Keratinocyte (primary cell): ENCODE measurements around the gene DBF4. TPM values are rescaled to one million over a fixed set of nuclear protein-coding genes. Genes with fewer than 3 reads are reported as not detected.
"Not testable (repeated sequence)": the region's sequence is repeated elsewhere in the genome, so short reads cannot be mapped to it uniquely, and the experiment has no call there.

Experiments used
- DNase-seq: peaks from one replicate; pipeline ENCODE4 v3.0.0-alpha.2; 2011; ENCODE audit warnings: low read depth, missing footprints, low spot score
- FAIRE-seq: peaks from 2 replicates; lab custom pipeline; 2011; peaks lifted over from hg19 to GRCh38; lab: Jason Lieb, UNC
- H2AFZ ChIP-seq: 2 replicates; pipeline ENCODE4 v1.6.0; 2012; ENCODE audit warnings: low read length, control low read depth, inconsistent platforms; ENCODE audit not compliant: control insufficient read depth
- H3K27ac ChIP-seq: 2 replicates; pipeline ENCODE4 v1.5.1; 2011; ENCODE audit warnings: low read length; ENCODE audit not compliant: control insufficient read depth, insufficient read depth
- H3K27me3 ChIP-seq: 3 replicates; pipeline ENCODE4 v1.6.0; 2011; ENCODE audit warnings: low read length; ENCODE audit not compliant: control insufficient read depth, insufficient read depth; ENCODE audit errors: extremely low read depth
- H3K36me3 ChIP-seq, 2 experiments: 2 replicates in 1 of 2; 3 replicates in 1 of 2; pipeline ENCODE4 v1.5.1; 2011; ENCODE audit warnings: low read length in 2 of 2, mild to moderate bottlenecking in 1 of 2; ENCODE audit not compliant: control insufficient read depth in 2 of 2, insufficient read depth in 2 of 2; ENCODE audit errors: extremely low read depth in 1 of 2
- H3K4me1 ChIP-seq: 3 replicates; pipeline ENCODE4 v1.5.1; 2011; ENCODE audit warnings: low read length; ENCODE audit not compliant: control insufficient read depth, insufficient read depth; ENCODE audit errors: extremely low read depth
- H3K4me2 ChIP-seq: 3 replicates; pipeline ENCODE4 v1.6.0; 2011; ENCODE audit warnings: low read depth, low read length; ENCODE audit not compliant: control insufficient read depth, insufficient read depth; ENCODE audit errors: extremely low read depth
- H3K4me3 ChIP-seq, 3 experiments: fragments of 200-600 bp in 1 of 3; sonication (generic) in 1 of 3; 2 replicates in 2 of 3; 3 replicates in 1 of 3; pipeline ENCODE4 v1.5.1; 2011 to 2016; ENCODE audit warnings: low read length in 3 of 3, mild to moderate bottlenecking in 3 of 3, control low read depth in 2 of 3, inconsistent platforms in 1 of 3, low read depth in 1 of 3, mixed read lengths in 1 of 3, mixed run types in 1 of 3, moderate library complexity in 1 of 3; ENCODE audit not compliant: control insufficient read depth in 2 of 3, insufficient read depth in 2 of 3; ENCODE audit errors: extremely low read depth in 1 of 3
- H3K79me2 ChIP-seq: 2 replicates; pipeline ENCODE4 v1.6.0; 2012; ENCODE audit warnings: low read length; ENCODE audit not compliant: control insufficient read depth, insufficient read depth
- H3K9ac ChIP-seq: 3 replicates; pipeline ENCODE4 v1.6.0; 2011; ENCODE audit warnings: low read length; ENCODE audit not compliant: control insufficient read depth, insufficient read depth; ENCODE audit errors: extremely low read depth
- H3K9me1 ChIP-seq: 3 replicates; pipeline ENCODE4 v1.6.0; 2011; ENCODE audit warnings: low read length; ENCODE audit not compliant: control insufficient read depth, insufficient read depth; ENCODE audit errors: extremely low read depth
- H3K9me3 ChIP-seq: 2 replicates; pipeline ENCODE4 v1.5.1; 2012; ENCODE audit warnings: low read depth, low read length; ENCODE audit not compliant: control insufficient read depth
- H4K20me1 ChIP-seq: 3 replicates; pipeline ENCODE4 v1.6.0; 2011; ENCODE audit warnings: low read length; ENCODE audit not compliant: control insufficient read depth, insufficient read depth; ENCODE audit errors: extremely low read depth
- EZH2 ChIP-seq: IDR thresholded peaks from one replicate; pipeline ENCODE4 v1.6.1; 2012; ENCODE audit warnings: inconsistent platforms, mild to moderate bottlenecking, low read length, moderate library complexity
- dilution Hi-C: fragments of 300-500 bp; cut with MboI; formaldehyde crosslinking; loops from one replicate; pipeline ENCODE4 v1.7.0; 2020; ENCODE audit warnings: low sequenced_read_pairs; ENCODE audit not compliant: extremely low pct_ligation_motif_present
- polyA plus RNA-seq, 5 experiments: library from polyadenylated mRNA; depleted of rRNA in 3 of 5; stranded (reverse) in 3 of 5; stranded (forward) in 1 of 5; unstranded in 1 of 5; fragments of >200 nt; gene quantifications; 1 replicate in 1 of 5; 2 replicates in 3 of 5; 3 replicates in 1 of 5; pipeline versions ENCODE4 v1.2.1 to v1.2.3, GENCODE V29; 2011 to 2012; ENCODE audit warnings: missing spikeins in 2 of 5, low read depth in 1 of 5, low replicate concordance in 1 of 5
- TF ChIP-seq, protein P1 (sequence below), 3 experiments: IDR thresholded peaks in 1 of 3; conservative IDR thresholded peaks in 1 of 3; optimal IDR thresholded peaks in 1 of 3; 2 replicates in 2 of 3; 3 replicates in 1 of 3; pipeline versions ENCODE3 to v1.5.1; 2011; ENCODE audit warnings: low read length in 3 of 3, mild to moderate bottlenecking in 3 of 3, moderate library complexity in 2 of 3, control low read depth in 1 of 3, inconsistent platforms in 1 of 3; ENCODE audit not compliant: insufficient read depth in 2 of 3; ENCODE audit errors: extremely low read depth in 1 of 3

The DBF4 gene
- polyA plus RNA-seq, 1 donor (not counting 4 experiments of a cell fraction or from before 2014, with no cell fraction given) = 12.5 TPM

- dilution Hi-C loops = no loop called here
- H3K9ac ChIP-seq = no peak overlapping the region
- H2AFZ ChIP-seq = no peak overlapping the region
- H3K9me1 ChIP-seq = no peaks in the 10 kb centered on the region
- TF ChIP-seq, protein P1, sequence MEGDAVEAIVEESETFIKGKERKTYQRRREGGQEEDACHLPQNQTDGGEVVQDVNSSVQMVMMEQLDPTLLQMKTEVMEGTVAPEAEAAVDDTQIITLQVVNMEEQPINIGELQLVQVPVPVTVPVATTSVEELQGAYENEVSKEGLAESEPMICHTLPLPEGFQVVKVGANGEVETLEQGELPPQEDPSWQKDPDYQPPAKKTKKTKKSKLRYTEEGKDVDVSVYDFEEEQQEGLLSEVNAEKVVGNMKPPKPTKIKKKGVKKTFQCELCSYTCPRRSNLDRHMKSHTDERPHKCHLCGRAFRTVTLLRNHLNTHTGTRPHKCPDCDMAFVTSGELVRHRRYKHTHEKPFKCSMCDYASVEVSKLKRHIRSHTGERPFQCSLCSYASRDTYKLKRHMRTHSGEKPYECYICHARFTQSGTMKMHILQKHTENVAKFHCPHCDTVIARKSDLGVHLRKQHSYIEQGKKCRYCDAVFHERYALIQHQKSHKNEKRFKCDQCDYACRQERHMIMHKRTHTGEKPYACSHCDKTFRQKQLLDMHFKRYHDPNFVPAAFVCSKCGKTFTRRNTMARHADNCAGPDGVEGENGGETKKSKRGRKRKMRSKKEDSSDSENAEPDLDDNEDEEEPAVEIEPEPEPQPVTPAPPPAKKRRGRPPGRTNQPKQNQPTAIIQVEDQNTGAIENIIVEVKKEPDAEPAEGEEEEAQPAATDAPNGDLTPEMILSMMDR (optimal IDR thresholded peaks at IDR 0.05 in 1 of 3, IDR thresholded peaks at IDR 0.05 in 1 of 3, conservative IDR thresholded peaks at IDR 0.05 in 1 of 3; ENCODE audit: extremely low read depth in 1 of 3, insufficient read depth in 2 of 3, low read length in 3 of 3) = no peak
- TF ChIP-seq EZH2 = no peak
- H3K36me3 ChIP-seq = no peaks in the 10 kb centered on the region
- no peaks in the 10 kb centered on the region for H3K79me2 ChIP-seq
- no peak for FAIRE-seq
- no peaks in the 10 kb centered on the region for H3K4me1 ChIP-seq
- no peaks in the 10 kb centered on the region for H3K9me3 ChIP-seq
- peaks cover 4% of the 10 kb centered on the region for H3K27me3 ChIP-seq
- H3K27ac ChIP-seq = no peak overlapping the region
- no peak for DNase-seq
- H4K20me1 ChIP-seq = no peaks in the 10 kb centered on the region
- H3K4me3 ChIP-seq = no peak overlapping the region
- H3K4me2 ChIP-seq = no peak overlapping the region
These were observed 68.3 kb downstream of the DBF4 start for GRCh38 chr7:87944547-87944946.

- H4K20me1 ChIP-seq, H3K4me2 ChIP-seq, H3K79me2 ChIP-seq, H2AFZ ChIP-seq, FAIRE-seq, H3K9me1 ChIP-seq, H3K27me3 ChIP-seq, H3K4me1 ChIP-seq, H3K9ac ChIP-seq, dilution Hi-C loops, H3K27ac ChIP-seq, H3K36me3 ChIP-seq, H3K9me3 ChIP-seq, DNase-seq, H3K4me3 ChIP-seq: not testable (repeated sequence)
These were observed 69.6 kb downstream of the DBF4 start for GRCh38 chr7:87945926-87946325.

DNA sequence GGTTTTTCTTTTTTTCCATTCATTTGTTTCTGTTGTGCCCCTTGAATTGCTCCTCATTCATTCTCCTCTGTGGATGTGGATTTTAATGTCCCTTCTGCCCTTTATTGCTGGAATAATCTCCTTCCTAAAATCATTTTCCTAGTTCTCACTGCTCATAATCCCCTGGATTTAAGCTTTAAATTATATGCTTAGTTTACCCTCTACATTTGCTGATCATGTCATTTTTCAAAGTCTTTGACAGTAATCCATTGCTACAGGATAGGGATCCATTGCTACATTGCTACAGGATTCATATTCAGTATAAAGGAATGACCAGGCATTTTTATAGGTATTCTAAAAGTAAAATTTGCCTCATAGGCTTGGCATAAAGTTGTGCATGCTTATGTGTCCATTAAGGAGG, 72.1 kb downstream of the DBF4 start:
- dilution Hi-C loops = no loop called here
- H2AFZ ChIP-seq = no peak overlapping the region
- FAIRE-seq = no peak

More for the DNA sequence above, 72.1 kb downstream of the DBF4 start:
- H3K27me3 ChIP-seq = peaks cover 4% of the 10 kb centered on the region
- no peaks in the 10 kb centered on the region for H3K4me1 ChIP-seq
- H3K27ac ChIP-seq = no peak overlapping the region
- H3K9me1 ChIP-seq = no peaks in the 10 kb centered on the region
- H3K4me2 ChIP-seq = no peak overlapping the region
- no peak overlapping the region for H3K9ac ChIP-seq
- no peaks in the 10 kb centered on the region for H3K36me3 ChIP-seq
- no peaks in the 10 kb centered on the region for H3K79me2 ChIP-seq
- no peaks in the 10 kb centered on the region for H4K20me1 ChIP-seq
- no peak for TF ChIP-seq EZH2
- TF ChIP-seq, protein P1 (optimal IDR thresholded peaks at IDR 0.05 in 1 of 3, IDR thresholded peaks at IDR 0.05 in 1 of 3, conservative IDR thresholded peaks at IDR 0.05 in 1 of 3; ENCODE audit: extremely low read depth in 1 of 3, insufficient read depth in 2 of 3, low read length in 3 of 3) = no peak
- H3K4me3 ChIP-seq = no peak overlapping the region
- DNase-seq = no peak
- no peaks in the 10 kb centered on the region for H3K9me3 ChIP-seq
